Amniotic stem cell (primary cell): ENCODE data around the gene SPTA1.
"Not testable (repeated sequence)": the region's sequence is repeated elsewhere in the genome, so short reads cannot be mapped to it uniquely, and the experiment has no call there.

Experiments
- DNase-seq: peaks from one replicate; lab custom pipeline; 2025; lab: John Stamatoyannopoulos, UW

Gene SPTA1

GRCh38 chr1:158686111-158687009, at the start of gene SPTA1:
SPTA1 (minus strand) TSS chr1:158686715; CDS start chr1:158686517, 198 bp downstream.
- DNase-seq = no peak

- DNase-seq = no peak
These were observed 49.3 kb upstream of the SPTA1 start for GRCh38 chr1:158735848-158736247.

- DNase-seq = no peak
These were observed 46.0 kb upstream of the SPTA1 start for GRCh38 chr1:158732524-158732923.

GRCh38 chr1:158731707-158732106, 45.2 kb upstream of the SPTA1 start:
- DNase-seq = no peak

- no peak for DNase-seq
These were observed 43.9 kb upstream of the SPTA1 start for GRCh38 chr1:158730453-158730852.

GRCh38 chr1:158728510-158729225, 42.2 kb upstream of the SPTA1 start:
- DNase-seq = no peak

- no peak for DNase-seq
These were observed 37.9 kb upstream of the SPTA1 start for GRCh38 chr1:158724442-158724841.

- no peak for DNase-seq
These were observed 34.1 kb upstream of the SPTA1 start, which contains the start of gene OR6K3 for GRCh38 chr1:158720620-158721019. OR6K3 (minus strand) TSS chr1:158720720; CDS start chr1:158718115, 2,605 bp downstream.

- no peak for DNase-seq
These were observed 33.1 kb upstream of the SPTA1 start for GRCh38 chr1:158719664-158720063.

GRCh38 chr1:158717344-158717743, 30.8 kb upstream of the SPTA1 start:
- DNase-seq = no peak

GRCh38 chr1:158716335-158716734, 29.8 kb upstream of the SPTA1 start:
- no peak for DNase-seq

GRCh38 chr1:158714754-158715153, 28.2 kb upstream of the SPTA1 start:
- DNase-seq = no peak

GRCh38 chr1:158711098-158711497, 24.6 kb upstream of the SPTA1 start:
- no peak for DNase-seq

GRCh38 chr1:158706096-158706495, 19.6 kb upstream of the SPTA1 start:
- no peak for DNase-seq

- DNase-seq = no peak
These were observed 14.0 kb upstream of the SPTA1 start, which contains the start of gene OR6K2 for GRCh38 chr1:158700552-158700951. OR6K2 (minus strand) TSS chr1:158700652; CDS start chr1:158700652, 0 bp downstream.

GRCh38 chr1:158694596-158694995, 8.1 kb upstream of the SPTA1 start:
- no peak for DNase-seq

GRCh38 chr1:158692356-158692755, 5.8 kb upstream of the SPTA1 start:
- no peak for DNase-seq

- no peak for DNase-seq
These were observed 5.4 kb upstream of the SPTA1 start for GRCh38 chr1:158691907-158692306.

- not testable (repeated sequence) for DNase-seq
These were observed 4.6 kb upstream of the SPTA1 start for GRCh38 chr1:158691149-158691548.

GRCh38 chr1:158689875-158690274, 3.4 kb upstream of the SPTA1 start:
- DNase-seq = no peak

GRCh38 chr1:158689110-158689509, 2.6 kb upstream of the SPTA1 start:
- DNase-seq = no peak

GRCh38 chr1:158688343-158688742, 1.8 kb upstream of the SPTA1 start:
- not testable (repeated sequence) for DNase-seq

- no peak for DNase-seq
These were observed 522 bp upstream of the SPTA1 start for GRCh38 chr1:158687037-158687436.
